Stimulated activated CD4-positive, alpha-beta T cell treated with anti-CD3 and anti-CD28 coated beads, TNF-alpha, amount 100 ng/mL, for 4 hours (primary cell): ENCODE measurements around the gene YBEY.

Experiments used
- DNase-seq, 3 experiments: peaks; one replicate each; pipeline ENCODE4 v3.0.0-alpha.2; 2020; ENCODE audit warnings: low read depth in 3 of 3

The YBEY gene

GRCh38 chr21:46264690-46265144, 21.4 kb upstream of the YBEY start:
- DNase-seq: no peak

- no peak for DNase-seq
These were observed 20.2 kb upstream of the YBEY start for GRCh38 chr21:46265736-46266525.

GRCh38 chr21:46266946-46267345, 19.2 kb upstream of the YBEY start:
- DNase-seq: no peak

- DNase-seq: no peak
These were observed 17.8 kb upstream of the YBEY start for GRCh38 chr21:46268371-46268770.

GRCh38 chr21:46269466-46269865, 16.7 kb upstream of the YBEY start:
- DNase-seq: no peak

- no peak for DNase-seq
These were observed 12.8 kb upstream of the YBEY start for GRCh38 chr21:46273341-46273740.

GRCh38 chr21:46274797-46275390, 11.2 kb upstream of the YBEY start:
- no peak for DNase-seq

- DNase-seq: no peak
These were observed 2.0 kb upstream of the YBEY start for GRCh38 chr21:46284077-46284644.

GRCh38 chr21:46284733-46285132, 1.4 kb upstream of the YBEY start:
- DNase-seq: no peak

GRCh38 chr21:46285206-46285661, 908 bp upstream of the YBEY start, which contains the start of gene MCM3AP:
Gene MCM3AP (minus strand): TSS chr21:46285611. CDS start chr21:46285286, 325 bp downstream.
- DNase-seq: no peak

- DNase-seq: no peak
These were observed 483 bp downstream of the YBEY start for GRCh38 chr21:46286648-46287002.

- no peak for DNase-seq
These were observed 1.4 kb downstream of the YBEY start for GRCh38 chr21:46287541-46287940.

- DNase-seq: no peak
These were observed 3.6 kb downstream of the YBEY start for GRCh38 chr21:46289655-46290179.

GRCh38 chr21:46291561-46291960, 5.4 kb downstream of the YBEY start:
- no peak for DNase-seq

- DNase-seq: no peak
These were observed 8.6 kb downstream of the YBEY start for GRCh38 chr21:46294647-46295176.

- DNase-seq: no peak
These were observed 9.1 kb downstream of the YBEY start for GRCh38 chr21:46295177-46295770.

- DNase-seq: peak; percentile 23 to 39 (median 38)
These were observed 10.0 kb downstream of the YBEY start for GRCh38 chr21:46295996-46296752.

GRCh38 chr21:46297338-46298271, 11.5 kb downstream of the YBEY start:
- DNase-seq: no peak

GRCh38 chr21:46299167-46299566, 13.0 kb downstream of the YBEY start:
- no peak for DNase-seq

GRCh38 chr21:46301759-46302158, 15.6 kb downstream of the YBEY start:
- no peak for DNase-seq
